Central memory CD8-positive, alpha-beta T cell (primary cell): ENCODE measurements around the gene CHP1.

Source experiments
- ATAC-seq: fragments of 150-1000 bp; cut with Tn5 transposase; replicated peaks from 2 replicates; pipeline ENCODE4 v1.10.0; 2022; ENCODE audit warnings: mild to moderate bottlenecking, moderate FRiP score, moderate number of reproducible peaks; ENCODE audit not compliant: poor library complexity, severe bottlenecking; ENCODE audit errors: extremely low read depth
- DNase-seq, 2 donors: peaks; one replicate each; pipeline ENCODE4 v3.0.0; 2021; ENCODE audit warnings: low spot score in 2 of 2
- H3K27ac Mint-ChIP-seq: one replicate; pipeline ENCODE4 v1.8.0; 2022; ENCODE audit warnings: low read depth, mild to moderate bottlenecking, moderate library complexity, mixed read lengths
- H3K27me3 Mint-ChIP-seq: one replicate; pipeline ENCODE4 v1.8.0; 2022; ENCODE audit warnings: mixed read lengths
- H3K36me3 Mint-ChIP-seq: one replicate; pipeline ENCODE4 v1.8.0; 2022; ENCODE audit warnings: mild to moderate bottlenecking, moderate library complexity, mixed read lengths; ENCODE audit not compliant: insufficient read depth
- H3K4me1 Mint-ChIP-seq: one replicate; pipeline ENCODE4 v1.8.0; 2022; ENCODE audit warnings: mixed read lengths
- H3K4me3 Mint-ChIP-seq: one replicate; pipeline ENCODE4 v1.8.0; 2022; ENCODE audit warnings: mild to moderate bottlenecking, moderate library complexity, mixed read lengths
- H3K9me3 Mint-ChIP-seq: one replicate; pipeline ENCODE4 v1.8.0; 2022; ENCODE audit warnings: mixed read lengths

The CHP1 gene

DNA sequence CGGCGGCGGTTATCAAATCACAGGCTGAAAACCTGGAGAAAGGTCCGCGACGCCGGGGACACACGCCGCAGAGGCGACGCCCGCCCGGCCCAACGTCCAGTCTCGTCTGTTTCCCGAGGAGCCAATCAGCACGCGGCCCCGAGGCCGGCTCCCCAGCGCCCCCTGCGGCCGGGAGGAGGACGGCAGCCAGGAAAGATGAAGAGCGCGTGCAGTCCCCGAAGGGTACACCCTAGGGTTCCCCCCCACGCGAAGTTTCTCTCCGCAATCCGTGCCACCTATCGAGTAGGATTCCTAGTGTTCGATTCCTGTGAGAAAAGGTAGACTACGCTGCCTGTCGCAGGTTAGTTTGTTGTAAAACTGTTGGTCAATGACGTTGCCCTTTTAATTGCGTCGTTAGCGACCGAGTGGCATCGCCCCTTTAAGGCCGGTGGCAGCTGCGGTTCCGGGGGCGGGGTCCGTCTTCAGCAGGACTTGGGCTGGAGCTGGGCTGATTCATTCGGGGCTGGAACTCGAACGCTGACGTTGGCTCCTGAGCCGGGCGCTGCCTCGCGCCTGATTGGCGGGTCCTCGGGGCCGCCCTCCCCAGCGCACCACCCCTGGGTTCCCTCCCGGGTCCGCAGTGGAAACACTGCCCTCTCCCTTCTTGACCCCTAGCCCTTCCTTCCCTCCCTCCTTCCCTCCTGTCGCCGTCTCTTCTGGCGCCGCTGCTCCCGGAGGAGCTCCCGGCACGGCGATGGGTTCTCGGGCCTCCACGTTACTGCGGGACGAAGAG, at the start of gene CHP1, which contains the start of gene EXD1:
CHP1 (plus strand) TSS at position 619 of the 772 bp plus-strand sequence; CDS start at position 734, 115 bp downstream.
EXD1 (minus strand) TSS at position 108 of the 772 bp plus-strand sequence. CDS start 4,182 bp downstream, outside the sequence.
- Mint-ChIP-seq H3K36me3 (peaks cover 16% of the 10 kb centered on the region), H3K4me3 (peak within 1 kb of the TSS; percentile 89), H3K9me3 (no peaks in the 10 kb centered on the region), H3K27me3 (no peaks in the 10 kb centered on the region), H3K27ac (peak within 1 kb of the TSS; percentile 88), H3K4me1 (peaks cover 21% of the 10 kb centered on the region)
- DNase-seq (peak; percentile 89 to 91), ATAC-seq (peak; percentile 97)

DNA sequence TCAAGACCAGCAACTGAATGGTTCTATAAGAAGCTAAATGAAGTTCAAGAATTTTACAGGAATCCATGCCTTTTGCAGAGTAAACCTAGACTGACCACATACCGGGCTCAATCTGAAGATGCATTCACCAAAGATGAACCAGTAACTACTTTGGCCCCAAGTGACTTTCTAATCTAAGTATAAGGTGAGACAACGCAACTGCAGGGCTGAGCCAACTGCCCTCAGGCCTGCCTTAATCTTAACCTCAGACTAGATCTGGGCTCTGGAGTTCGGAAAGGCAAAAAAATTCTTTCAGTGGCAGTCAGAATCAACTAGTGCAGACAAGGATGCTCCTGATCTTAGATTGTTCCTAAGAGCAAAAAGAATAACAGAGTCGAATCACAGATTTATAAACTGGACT, 48.8 kb upstream of the CHP1 start:
- Mint-ChIP-seq H3K9me3 (no peaks in the 10 kb centered on the region), H3K27ac (no peak overlapping the region), H3K4me3 (no peak overlapping the region), H3K27me3 (no peaks in the 10 kb centered on the region), H3K36me3 (no peaks in the 10 kb centered on the region), H3K4me1 (no peaks in the 10 kb centered on the region)
- DNase-seq = no peak
- no peak for ATAC-seq

DNA sequence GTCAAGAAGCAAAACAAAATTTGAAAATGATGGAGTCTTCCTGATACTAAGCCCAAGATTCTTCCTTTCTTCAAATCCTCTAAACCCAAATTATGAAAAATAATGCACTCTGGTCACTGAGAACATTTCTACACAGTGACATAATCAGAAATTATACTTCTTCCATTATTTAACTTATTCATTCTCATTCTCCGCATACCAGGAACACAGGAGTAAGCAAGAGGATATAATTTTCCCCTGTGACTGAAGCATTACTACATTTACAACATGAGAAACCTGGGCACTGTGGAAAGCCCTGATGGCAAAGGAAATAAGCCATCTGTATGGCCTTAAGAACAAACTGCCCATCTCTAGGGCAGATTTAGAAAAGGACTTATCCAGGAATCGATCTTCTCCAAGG, 47.5 kb upstream of the CHP1 start:
- no peaks in the 10 kb centered on the region for H3K36me3 Mint-ChIP-seq

DNA sequence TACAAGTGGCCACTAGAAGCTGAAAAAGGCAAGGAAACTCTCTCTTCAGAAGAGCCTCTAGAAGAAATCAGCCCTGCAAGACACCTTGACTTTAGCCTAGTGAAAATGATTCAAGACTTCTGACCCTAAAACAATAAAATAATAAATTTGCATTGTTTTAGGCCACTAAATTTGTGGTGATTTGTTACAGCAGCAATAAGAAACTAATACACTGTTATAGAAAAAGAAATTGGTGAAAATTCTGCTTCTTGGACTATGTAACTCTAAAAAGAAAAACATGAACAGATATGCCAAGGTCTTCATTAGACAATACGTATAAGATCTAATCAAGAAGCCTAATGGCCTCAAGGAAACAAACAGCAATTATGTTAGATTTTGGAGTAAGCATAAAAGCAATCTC, 36.6 kb upstream of the CHP1 start:
- Mint-ChIP-seq H3K9me3 (no peaks in the 10 kb centered on the region), H3K36me3 (no peaks in the 10 kb centered on the region), H3K27ac (no peak overlapping the region), H3K4me1 (no peaks in the 10 kb centered on the region), H3K4me3 (no peak overlapping the region), H3K27me3 (no peaks in the 10 kb centered on the region)
- DNase-seq (no peak), ATAC-seq (no peak)

More for the DNA sequence above, 47.5 kb upstream of the CHP1 start:
- ATAC-seq = no peak
- no peak for DNase-seq
- Mint-ChIP-seq H3K27ac (no peak overlapping the region), H3K4me1 (no peaks in the 10 kb centered on the region), H3K4me3 (no peak overlapping the region), H3K9me3 (no peaks in the 10 kb centered on the region), H3K27me3 (no peaks in the 10 kb centered on the region)

DNA sequence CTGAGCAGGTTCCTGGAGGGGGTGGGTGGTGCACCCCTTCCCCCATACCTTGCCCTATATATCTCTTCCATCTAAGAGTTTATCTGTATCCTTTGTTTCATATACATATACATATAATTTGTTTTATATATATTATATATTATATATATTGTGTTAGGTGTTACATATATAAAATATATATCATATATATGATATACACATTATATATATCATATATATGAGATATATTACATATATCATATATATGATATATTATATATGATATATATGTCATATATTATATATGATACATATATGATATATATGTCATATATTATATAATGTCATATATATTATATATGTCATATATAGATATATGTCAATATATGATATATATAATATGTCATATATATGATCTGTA, 31.6 kb upstream of the CHP1 start:
- Mint-ChIP-seq H3K9me3 (no peaks in the 10 kb centered on the region), H3K4me1 (no peaks in the 10 kb centered on the region), H3K27ac (no peak overlapping the region), H3K27me3 (no peaks in the 10 kb centered on the region), H3K36me3 (no peaks in the 10 kb centered on the region), H3K4me3 (no peak overlapping the region)
- ATAC-seq (no peak), DNase-seq (no peak)

DNA sequence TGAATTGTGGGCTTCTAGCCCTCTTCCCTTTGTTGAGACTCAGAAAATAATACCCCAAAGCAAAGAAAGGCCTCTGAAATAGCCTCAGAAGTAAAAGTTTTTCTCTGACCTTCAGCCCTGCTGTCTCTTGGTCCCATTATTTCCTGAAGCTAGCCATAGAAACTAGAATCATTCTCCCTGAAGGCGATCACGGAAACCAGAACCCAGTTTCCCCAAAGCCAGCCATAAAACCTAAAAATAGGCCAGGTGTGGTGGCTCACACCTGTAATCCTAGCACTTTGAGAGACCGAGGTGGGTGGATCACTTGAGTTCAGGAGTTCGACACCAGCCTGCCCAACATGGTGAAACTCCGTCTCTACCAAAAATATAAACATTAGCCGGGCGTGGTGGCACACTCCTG, 27.7 kb upstream of the CHP1 start:
- no peak for DNase-seq
- Mint-ChIP-seq H3K27me3 (no peaks in the 10 kb centered on the region), H3K4me3 (no peak overlapping the region), H3K4me1 (no peaks in the 10 kb centered on the region), H3K36me3 (no peaks in the 10 kb centered on the region), H3K9me3 (no peaks in the 10 kb centered on the region), H3K27ac (no peak overlapping the region)
- no peak for ATAC-seq

DNA sequence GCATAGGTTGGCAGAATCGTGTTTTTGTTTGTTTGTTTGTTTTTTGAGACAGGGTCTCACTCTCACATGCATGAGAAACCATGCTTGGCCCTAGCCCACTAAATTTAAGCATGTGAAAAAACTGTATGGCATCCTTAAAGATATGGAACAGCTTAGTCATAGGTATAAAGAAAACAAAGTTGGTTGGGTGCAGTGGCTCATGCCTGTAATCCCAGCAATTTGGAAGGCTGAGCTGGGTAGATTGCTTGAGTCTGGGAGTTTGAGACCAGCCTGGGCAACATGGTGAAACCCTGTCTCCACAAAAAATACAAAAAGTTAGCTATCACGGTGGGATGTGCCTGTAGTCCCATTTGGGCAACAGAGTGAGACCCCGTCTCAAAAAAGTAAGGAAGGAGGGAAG, 25.8 kb upstream of the CHP1 start:
- ATAC-seq (no peak), DNase-seq (no peak)
- Mint-ChIP-seq H3K27me3 (no peaks in the 10 kb centered on the region), H3K36me3 (no peaks in the 10 kb centered on the region), H3K4me3 (no peak overlapping the region), H3K4me1 (no peaks in the 10 kb centered on the region), H3K9me3 (no peaks in the 10 kb centered on the region), H3K27ac (no peak overlapping the region)

DNA sequence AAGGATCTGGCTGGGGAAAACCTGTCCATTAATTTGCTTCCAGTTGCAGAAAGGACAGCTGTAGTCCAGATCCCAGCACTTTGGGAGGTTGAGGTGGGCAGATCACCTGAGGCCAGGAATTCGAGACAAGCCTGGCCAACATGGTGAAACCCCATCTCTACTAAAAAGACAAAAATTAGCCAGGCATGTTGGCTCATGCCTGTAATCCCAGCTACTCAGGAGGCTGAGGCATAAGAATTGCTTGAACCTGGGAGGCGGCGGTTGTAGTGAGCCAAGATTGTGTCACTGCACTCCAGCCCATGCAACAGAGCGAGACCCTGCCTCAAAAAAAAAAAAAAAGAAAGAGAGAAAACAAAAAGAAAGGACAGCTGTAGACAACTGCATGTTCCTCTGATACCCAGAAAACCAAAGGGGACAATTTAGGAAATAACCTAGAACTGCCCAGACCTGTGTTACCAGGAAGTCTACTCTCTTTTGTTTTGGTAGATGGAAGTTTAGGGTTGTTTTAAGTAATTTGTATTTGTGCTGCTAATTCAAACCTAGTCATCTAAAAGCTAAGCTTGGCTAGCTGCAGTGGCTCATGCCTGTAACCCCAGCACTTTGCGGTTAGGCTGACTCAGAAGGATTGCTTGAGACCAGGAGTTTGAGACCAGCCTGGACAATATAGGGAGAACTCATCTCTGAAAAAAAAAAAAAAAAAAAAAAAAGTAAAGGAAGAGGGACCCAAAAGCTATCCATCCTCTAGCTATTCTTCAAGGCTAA, 23.2 kb upstream of the CHP1 start:
- DNase-seq = no peak

DNA sequence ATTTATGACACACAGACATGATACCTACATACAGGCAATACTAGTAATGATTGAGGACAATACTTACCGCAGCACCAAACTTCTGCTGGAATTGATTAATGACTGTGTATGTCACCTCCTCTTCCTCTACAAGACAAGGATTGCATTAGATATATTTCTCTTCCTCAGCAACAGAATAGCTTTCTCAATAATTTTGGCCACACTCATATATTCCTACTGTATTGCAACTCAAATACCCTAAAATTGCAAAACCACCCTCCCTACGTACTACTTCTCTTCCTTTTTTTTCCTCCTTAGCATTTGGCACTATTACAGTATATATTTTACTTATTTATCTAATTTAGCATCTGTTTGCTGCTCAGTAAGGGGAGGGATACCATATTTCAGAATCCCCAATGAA, 15.4 kb upstream of the CHP1 start:
- no peaks in the 10 kb centered on the region for H3K9me3 Mint-ChIP-seq
- H3K27ac Mint-ChIP-seq = no peak overlapping the region
- DNase-seq (no peak), ATAC-seq (no peak)
- H3K27me3 Mint-ChIP-seq = peaks cover 77% of the 10 kb centered on the region
- H3K4me1 Mint-ChIP-seq = no peaks in the 10 kb centered on the region
- H3K4me3 Mint-ChIP-seq = no peak overlapping the region
- no peaks in the 10 kb centered on the region for H3K36me3 Mint-ChIP-seq

More for the DNA sequence above, 23.2 kb upstream of the CHP1 start:
- Mint-ChIP-seq H3K27ac (no peak overlapping the region), H3K9me3 (no peaks in the 10 kb centered on the region), H3K4me1 (no peaks in the 10 kb centered on the region), H3K4me3 (no peak overlapping the region), H3K36me3 (no peaks in the 10 kb centered on the region), H3K27me3 (peaks cover 16% of the 10 kb centered on the region)
- no peak for ATAC-seq

DNA sequence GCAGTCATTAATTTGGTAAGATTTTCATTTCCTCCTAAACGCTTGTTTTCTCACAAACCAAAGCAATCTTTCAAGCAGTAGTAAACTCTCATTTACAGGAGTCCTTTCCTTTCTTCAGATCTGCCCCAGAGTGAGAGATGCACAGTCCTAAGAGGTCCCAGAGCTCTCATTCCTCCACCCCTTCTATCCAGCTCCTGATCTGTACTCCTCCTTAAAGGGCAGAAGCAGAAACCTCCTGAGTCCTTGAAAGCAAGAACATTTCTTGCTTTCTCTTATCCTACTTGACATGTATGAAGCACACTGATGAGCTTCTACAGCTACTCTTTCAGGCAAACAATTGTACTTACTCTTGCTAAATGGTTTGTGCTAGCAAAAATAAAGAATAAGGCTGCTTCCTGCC, 12.2 kb upstream of the CHP1 start:
- no peak overlapping the region for H3K27ac Mint-ChIP-seq
- ATAC-seq = no peak
- peaks cover 67% of the 10 kb centered on the region for H3K27me3 Mint-ChIP-seq

DNA sequence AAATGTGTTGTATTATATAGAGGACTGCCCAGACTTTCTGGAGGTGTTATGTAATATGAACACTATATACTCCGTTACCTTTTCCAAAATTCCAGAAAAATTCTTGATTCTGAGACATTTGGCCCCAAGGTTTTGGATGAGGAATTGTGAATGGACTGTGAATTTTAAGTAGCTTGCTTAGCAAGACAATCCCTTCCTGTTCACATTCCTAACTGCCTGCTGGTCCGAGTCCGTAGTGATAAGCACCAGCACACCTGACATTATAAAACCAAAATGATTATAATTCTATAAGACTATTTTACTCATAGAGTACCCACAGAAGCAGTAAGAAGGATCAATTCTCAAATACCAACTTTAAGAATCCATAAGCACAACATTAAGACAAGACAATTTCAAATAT, 11.7 kb upstream of the CHP1 start:
- ATAC-seq (no peak), DNase-seq (no peak)
- H3K27ac Mint-ChIP-seq = no peak overlapping the region
- H3K4me3 Mint-ChIP-seq = no peak overlapping the region
- peaks cover 66% of the 10 kb centered on the region for H3K27me3 Mint-ChIP-seq
- H3K9me3 Mint-ChIP-seq = no peaks in the 10 kb centered on the region
- no peaks in the 10 kb centered on the region for H3K36me3 Mint-ChIP-seq
- H3K4me1 Mint-ChIP-seq = no peaks in the 10 kb centered on the region

More for the DNA sequence above, 12.2 kb upstream of the CHP1 start:
- H3K9me3 Mint-ChIP-seq = no peaks in the 10 kb centered on the region
- H3K4me3 Mint-ChIP-seq = no peak overlapping the region
- DNase-seq = no peak
- no peaks in the 10 kb centered on the region for H3K36me3 Mint-ChIP-seq
- no peaks in the 10 kb centered on the region for H3K4me1 Mint-ChIP-seq

DNA sequence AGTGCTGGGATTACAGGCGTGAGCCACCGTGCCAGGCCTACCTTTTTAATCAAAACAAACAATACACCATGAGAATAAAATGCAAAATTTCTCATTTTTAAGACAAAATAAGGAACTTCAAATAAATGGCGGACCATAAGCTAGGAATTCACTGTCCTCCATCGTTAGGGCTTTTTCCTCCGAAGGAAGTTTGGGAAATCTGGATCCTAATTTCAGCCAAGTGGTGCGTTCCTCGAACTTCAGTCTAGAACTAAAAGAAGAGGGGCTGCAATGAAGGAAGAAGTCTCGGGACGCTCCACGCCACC, 771 bp upstream of the CHP1 start:
- Mint-ChIP-seq H3K4me3 (peak overlapping the region; percentile 89), H3K4me1 (peaks cover 21% of the 10 kb centered on the region), H3K27me3 (no peaks in the 10 kb centered on the region), H3K9me3 (no peaks in the 10 kb centered on the region), H3K27ac (peak overlapping the region; percentile 88), H3K36me3 (peaks cover 16% of the 10 kb centered on the region)
- DNase-seq (no peak), ATAC-seq (no peak)
